ENCODE measurements around the gene BAIAP2L2. TPM values are rescaled to one million over a fixed set of nuclear protein-coding genes. Genes with fewer than 3 reads are reported as not detected.
"Not testable (repeated sequence)": the region's sequence is repeated elsewhere in the genome, so short reads cannot be mapped to it uniquely, and the experiment has no call there.

The BAIAP2L2 gene
- polyA plus RNA-seq, 1 experiment: 1.3 TPM

GRCh38 chr22:38124236-38124974 lies 13.9 kb upstream of the BAIAP2L2 start:
- no peak for TF ChIP-seq CTCF (IDR thresholded peaks at IDR 0.05; ENCODE audit: insufficient read depth, low read depth, low read length)
- ChIA-PET CTCF (interaction anchor here (0.6 to 4.2 kb wide), 4 partner anchors 9 to 21 kb away, joined by 3 to 30 read pairs (median 4); no protein-coding TSS in a partner anchor), POLR2A (no interaction called here)
- Histone ChIP-seq H3K4me3 (ENCODE audit: low read depth, low read length) (no peak overlapping the region), H3K36me3 (ENCODE audit: control insufficient read depth, insufficient read depth, low read length) (no peaks in the 10 kb centered on the region; the same call in none of the 2 replicates), H3K27me3 (ENCODE audit: control insufficient read depth, insufficient read depth, low read length) (no peaks in the 10 kb centered on the region)
- no peak for DNase-seq (ENCODE audit: low read depth)

- no peaks in the 10 kb centered on the region; the same call in none of the 2 replicates for H3K36me3 ChIP-seq (ENCODE audit: control insufficient read depth, insufficient read depth, low read length)
- ChIA-PET CTCF (interaction anchor here (4.2 kb wide), 1 partner anchor 9 kb away, joined by 30 read pairs; no protein-coding TSS in a partner anchor), POLR2A (no interaction called here)
- H3K27me3 ChIP-seq (ENCODE audit: control insufficient read depth, insufficient read depth, low read length): no peaks in the 10 kb centered on the region
- no peak overlapping the region for H3K4me3 ChIP-seq (ENCODE audit: low read depth, low read length)
- DNase-seq (ENCODE audit: low read depth): no peak
- TF ChIP-seq CTCF (IDR thresholded peaks at IDR 0.05; ENCODE audit: insufficient read depth, low read depth, low read length): no peak
Observed at GRCh38 chr22:38122616-38123015, 12.1 kb upstream of the BAIAP2L2 start.

- POLR2A ChIA-PET: no interaction called here
- no peaks in the 10 kb centered on the region for H3K36me3 ChIP-seq (ENCODE audit: control insufficient read depth, insufficient read depth, low read length)
- no peaks in the 10 kb centered on the region for H3K27me3 ChIP-seq (ENCODE audit: control insufficient read depth, insufficient read depth, low read length)
- H3K4me3 ChIP-seq (ENCODE audit: low read depth, low read length): no peak overlapping the region
- no peak for TF ChIP-seq CTCF (IDR thresholded peaks at IDR 0.05; ENCODE audit: insufficient read depth, low read depth, low read length)
- no peak for DNase-seq (ENCODE audit: low read depth)
- CTCF ChIA-PET: no interaction called here
Observed at GRCh38 chr22:38120359-38121110, 10.1 kb upstream of the BAIAP2L2 start.

GRCh38 chr22:38118747-38119146 lies 8.3 kb upstream of the BAIAP2L2 start:
- H3K27me3 ChIP-seq (ENCODE audit: control insufficient read depth, insufficient read depth, low read length); POLR2A ChIA-PET; CTCF ChIA-PET: not testable (repeated sequence)

GRCh38 chr22:38118182-38118581 lies 7.7 kb upstream of the BAIAP2L2 start:
- no peak for TF ChIP-seq CTCF (IDR thresholded peaks at IDR 0.05; ENCODE audit: insufficient read depth, low read depth, low read length)

More at GRCh38 chr22:38118747-38119146, 8.3 kb upstream of the BAIAP2L2 start:
- not testable (repeated sequence) for H3K36me3 ChIP-seq (ENCODE audit: control insufficient read depth, insufficient read depth, low read length); H3K4me3 ChIP-seq (ENCODE audit: low read depth, low read length); DNase-seq (ENCODE audit: low read depth)

GRCh38 chr22:38117556-38117955 lies 7.1 kb upstream of the BAIAP2L2 start:
- H3K27me3 ChIP-seq (ENCODE audit: control insufficient read depth, insufficient read depth, low read length); POLR2A ChIA-PET; DNase-seq (ENCODE audit: low read depth): not testable (repeated sequence)

More at GRCh38 chr22:38118182-38118581, 7.7 kb upstream of the BAIAP2L2 start:
- H3K4me3 ChIP-seq (ENCODE audit: low read depth, low read length): no peak overlapping the region
- DNase-seq (ENCODE audit: low read depth): no peak
- no peaks in the 10 kb centered on the region for H3K36me3 ChIP-seq (ENCODE audit: control insufficient read depth, insufficient read depth, low read length)
- ChIA-PET POLR2A (no interaction called here), CTCF (no interaction called here)
- H3K27me3 ChIP-seq (ENCODE audit: control insufficient read depth, insufficient read depth, low read length): no peaks in the 10 kb centered on the region

More at GRCh38 chr22:38117556-38117955, 7.1 kb upstream of the BAIAP2L2 start:
- CTCF ChIA-PET; H3K36me3 ChIP-seq (ENCODE audit: control insufficient read depth, insufficient read depth, low read length); H3K4me3 ChIP-seq (ENCODE audit: low read depth, low read length): not testable (repeated sequence)

Measured in BJ (cell line).